HG02571 (cell line): Measurements from ENCODE around the gene RAI1.

Source experiments
- ATAC-seq: cut with Tn5 transposase; IDR thresholded peaks from one replicate; pipeline ENCODE4 v1.9.1; 2021; ENCODE audit warnings: mild to moderate bottlenecking, moderate library complexity; ENCODE audit not compliant: unreplicated experiment

RAI1 gene

DNA sequence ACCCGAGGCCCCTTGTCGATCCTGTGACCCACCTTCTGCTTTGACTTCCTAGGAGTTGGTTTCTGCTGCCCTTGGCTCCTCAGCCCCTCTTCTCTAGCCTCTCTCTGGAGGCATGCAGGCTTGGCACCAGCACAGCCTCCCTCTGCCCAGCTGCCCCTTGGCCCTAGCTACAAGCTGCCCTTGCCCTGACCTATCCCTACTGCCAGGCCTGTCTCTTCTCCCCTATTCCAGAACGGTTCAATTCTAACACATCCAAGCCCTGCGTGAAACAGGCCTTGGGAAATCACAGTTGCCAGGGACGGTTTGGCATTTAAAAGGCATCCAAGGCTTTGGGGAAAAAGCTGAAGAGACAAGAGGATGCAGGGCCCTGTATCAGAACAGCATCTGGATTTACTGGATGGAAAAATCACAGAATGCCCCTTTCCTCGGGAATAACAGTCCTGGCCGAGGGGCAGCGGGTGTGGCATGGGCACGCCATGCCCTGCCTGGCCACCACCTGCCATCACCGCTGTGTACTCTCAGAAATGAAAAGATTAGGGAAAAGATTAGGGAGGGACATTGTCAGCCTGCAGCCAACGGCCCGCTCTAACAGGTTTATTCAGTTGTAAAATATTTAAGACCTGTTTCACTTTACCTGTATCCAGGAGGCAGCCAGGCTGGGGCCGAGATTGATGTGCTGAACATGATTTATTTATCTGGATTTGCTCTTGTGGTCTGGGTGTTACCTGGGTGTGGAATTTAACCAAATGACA, 15.8 kb downstream of the RAI1 start:
- ATAC-seq = no peak

DNA sequence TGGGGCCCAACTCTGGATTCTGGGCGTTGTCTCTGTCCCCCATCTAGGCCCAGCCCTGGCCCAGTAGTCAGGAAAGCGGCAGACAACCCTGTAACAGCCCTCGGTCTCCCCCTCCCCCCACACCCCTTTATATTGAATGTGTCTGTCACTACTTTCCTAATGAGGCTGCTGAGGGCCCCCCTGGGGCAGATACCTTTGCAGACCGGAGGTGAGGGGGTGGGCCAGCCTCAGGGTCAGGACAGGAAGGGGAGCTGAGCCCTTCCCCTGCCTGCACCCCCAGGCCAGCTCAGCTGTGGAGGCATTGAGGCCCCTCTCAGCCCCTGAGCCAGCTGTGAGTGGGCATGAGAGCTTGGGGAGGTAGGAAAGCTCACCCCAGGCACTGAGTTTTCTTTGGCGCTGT, 17.1 kb downstream of the RAI1 start:
- no peak for ATAC-seq

DNA sequence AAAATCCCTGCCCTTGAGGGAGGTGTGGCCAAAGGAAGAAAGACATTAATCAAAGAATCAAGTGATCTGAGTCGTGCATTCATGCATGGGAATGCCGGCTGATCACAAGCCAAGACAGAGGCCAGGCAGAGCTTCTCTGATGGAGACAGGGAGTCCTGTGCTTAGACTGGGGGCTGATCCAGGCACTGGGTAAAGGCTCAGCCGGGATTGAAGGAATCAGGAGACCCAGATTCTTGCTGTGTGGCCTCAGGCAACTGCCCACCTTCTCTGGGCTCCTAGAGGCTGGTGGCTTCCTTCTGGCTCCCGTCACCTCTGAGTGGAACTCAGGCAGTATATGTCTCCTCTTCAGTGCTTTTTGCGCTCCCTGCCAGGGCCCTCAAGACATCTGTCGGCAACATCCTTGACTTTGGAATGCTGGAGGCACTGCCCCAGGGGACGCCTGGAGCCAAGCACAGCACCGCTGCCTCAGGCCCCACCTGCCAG, 17.7 kb downstream of the RAI1 start:
- no peak for ATAC-seq

DNA sequence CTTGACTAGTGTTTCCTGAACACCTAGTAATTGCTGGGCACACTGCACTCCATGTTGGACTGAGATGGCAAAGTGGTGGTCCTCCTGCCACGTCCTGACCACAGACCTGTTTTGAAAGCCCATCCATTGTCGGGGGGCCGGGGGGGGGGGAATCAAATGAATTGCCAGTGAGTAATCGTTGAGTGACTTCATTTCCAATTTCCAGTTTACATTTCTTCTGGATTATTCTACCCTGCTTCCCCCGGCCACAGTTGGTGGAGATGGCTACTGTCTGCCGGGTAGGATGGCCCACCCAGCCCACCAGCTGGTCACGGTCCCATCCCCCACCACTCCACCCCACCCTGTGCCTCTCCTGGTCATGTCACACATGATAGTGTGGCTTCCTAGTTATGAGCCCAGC, 18.2 kb downstream of the RAI1 start:
- ATAC-seq = no peak

DNA sequence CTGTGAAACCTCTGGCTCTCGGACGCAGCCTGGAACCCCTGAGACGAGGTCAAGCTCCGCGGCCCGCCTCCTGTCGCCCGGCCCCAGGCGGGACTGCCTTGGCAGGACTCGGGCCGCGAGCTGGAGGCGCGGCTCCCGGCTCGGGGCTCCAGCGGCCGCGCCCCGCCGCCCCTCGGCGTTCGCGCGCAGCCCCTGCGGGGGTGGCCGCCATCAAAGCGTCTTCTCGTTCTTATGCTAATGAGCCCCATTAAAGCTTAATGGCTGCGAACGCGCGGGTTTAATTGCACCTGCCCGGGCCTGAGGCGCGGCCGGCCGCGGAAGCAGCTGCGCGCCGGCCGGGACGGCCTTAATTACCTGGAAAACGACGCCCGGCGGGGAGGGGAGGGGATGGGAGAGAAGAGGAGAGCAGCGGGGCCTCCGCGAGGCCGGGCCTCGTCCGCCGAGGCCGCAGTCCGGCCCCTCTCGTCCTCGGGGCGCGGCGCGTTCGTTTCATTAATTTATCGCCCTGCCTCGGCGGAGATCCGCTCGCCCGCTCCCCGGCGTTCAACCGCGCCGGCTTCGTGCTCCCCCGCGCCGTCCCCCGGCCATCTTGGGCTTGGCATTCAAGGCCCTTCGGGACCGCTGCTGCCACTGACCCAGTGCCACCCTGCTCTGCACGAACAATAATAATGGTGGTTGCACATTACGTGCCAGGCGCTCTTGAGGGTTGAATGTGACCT, 19.2 kb downstream of the RAI1 start:
- ATAC-seq = no peak

DNA sequence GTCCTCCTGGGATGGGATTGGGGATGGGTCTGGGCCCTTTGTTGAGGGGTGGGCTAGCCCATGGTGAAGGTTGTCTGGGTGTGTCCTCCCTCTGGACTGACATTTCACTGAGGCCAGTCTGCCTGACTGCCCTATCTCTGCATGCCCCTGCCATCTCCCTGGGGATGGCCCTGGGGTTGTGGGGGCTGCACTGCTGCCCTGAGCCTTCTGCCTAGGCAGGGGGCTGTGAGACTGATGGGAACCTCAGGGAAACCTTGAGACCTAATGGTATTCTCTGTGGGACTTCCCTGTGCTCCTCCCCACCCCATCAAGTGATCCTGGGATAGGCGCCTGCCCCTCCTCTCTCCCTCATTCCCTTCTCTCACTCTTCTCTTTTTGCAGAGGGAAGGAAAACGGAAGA, 19.9 kb downstream of the RAI1 start:
- no peak for ATAC-seq

DNA sequence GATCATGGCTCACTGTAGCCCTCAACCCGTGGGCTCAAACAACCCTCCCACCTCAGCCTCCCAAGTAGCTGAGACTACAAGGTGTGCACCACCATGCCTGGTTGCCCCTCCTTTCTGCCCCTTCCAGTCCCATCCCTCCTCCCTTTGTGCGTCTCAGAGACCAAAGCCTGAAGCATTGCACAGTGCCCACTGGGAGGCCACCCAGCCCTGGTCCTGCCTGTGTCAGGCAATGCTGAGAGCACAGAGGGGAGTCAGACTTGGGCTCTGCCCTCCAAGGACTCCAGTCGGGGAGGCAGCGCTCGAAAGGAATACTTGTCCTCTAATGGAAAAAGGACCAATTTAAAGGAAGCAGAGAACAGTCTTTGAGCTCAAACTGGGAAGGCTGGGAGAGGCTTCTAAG, 20.4 kb downstream of the RAI1 start:
- ATAC-seq = no peak

DNA sequence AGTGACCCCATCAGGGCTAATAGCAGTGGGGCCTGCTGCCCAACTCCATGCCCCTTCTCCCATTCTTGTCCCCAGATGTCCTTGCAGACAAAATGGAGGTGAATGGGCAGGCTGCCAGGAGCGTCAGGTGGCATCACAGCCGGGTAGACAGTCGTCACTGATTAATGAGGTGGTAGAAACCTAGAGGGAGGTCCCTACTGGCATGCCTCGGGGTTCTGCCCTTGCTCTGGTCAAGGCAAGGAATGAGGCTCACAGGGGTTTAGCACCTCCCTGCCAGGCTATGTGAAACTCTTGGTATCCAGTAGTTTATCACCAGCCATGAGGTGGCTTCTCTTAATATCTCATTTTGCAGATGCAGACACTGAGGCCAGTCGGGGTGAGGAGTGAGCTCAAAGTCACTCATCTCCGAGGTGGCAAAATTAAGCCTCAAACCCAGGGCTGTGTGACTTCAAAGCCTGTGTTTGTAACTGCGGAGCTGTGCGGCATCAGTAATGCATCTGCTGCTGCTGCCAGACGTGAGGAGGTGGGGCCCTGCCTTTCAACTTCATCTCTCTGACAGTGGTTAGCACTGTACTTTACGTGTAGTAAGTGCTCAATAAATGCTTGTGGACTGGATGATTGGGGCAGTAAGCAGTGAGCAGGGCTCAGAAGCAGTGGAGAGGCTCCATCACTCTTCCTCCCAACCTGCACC, 21.3 kb downstream of the RAI1 start:
- no peak for ATAC-seq

DNA sequence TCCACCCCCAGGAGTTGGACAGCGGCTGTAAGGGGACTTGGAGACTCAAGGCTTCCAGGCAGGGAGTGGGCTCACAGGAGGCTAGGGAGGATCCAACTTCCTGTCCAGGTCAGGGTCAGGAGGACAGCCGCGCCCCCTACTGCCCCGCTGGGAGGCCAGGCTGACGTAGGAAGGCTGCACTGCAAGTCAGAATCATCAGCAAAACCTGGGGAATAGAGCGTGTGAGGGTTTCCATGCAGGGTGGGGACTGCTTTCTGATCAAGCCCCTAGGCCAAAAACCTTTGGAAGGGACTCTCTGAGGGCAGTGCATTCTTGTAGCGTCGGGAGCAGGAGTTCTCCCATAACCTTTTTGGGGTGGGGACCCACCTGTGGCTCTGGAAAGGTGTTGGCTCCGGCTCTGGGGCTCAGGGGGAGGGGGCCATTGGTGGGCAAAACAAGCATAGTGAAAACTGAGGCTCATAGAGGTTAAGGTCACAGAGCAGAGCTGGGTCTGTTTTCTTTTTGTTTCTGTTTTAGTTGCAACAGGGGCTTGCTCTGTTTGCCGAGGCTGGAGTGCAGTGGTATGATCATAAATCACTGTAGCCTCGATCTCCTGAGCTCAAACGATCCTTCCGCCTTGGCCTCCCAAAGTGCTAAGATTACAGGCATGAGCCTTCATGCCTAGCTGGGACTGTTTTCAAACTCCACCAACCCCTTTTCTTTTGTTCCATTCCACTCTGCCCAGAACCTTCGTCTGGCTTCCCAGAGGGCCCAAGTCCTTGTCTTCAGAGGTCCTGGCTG, 22.1 kb downstream of the RAI1 start:
- ATAC-seq = no peak

DNA sequence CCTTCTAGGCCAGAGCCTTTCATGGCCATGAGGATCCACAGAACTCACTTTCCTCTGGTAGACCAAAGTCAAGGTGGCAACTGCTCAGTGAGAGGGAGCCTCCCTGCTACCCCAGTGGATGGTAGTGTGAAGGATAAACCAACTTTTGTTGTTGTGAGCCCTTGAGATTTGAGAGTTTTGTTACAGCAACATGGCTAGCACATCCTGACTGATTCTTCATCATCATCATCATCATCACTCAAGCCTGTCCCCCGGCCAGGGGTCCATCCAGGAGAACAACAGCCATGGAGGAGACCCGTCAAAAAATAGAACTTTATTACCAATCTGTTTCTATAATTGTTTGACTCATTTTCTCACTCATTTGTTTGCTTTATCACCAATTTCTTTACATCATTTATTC, 23.7 kb downstream of the RAI1 start:
- no peak for ATAC-seq

DNA sequence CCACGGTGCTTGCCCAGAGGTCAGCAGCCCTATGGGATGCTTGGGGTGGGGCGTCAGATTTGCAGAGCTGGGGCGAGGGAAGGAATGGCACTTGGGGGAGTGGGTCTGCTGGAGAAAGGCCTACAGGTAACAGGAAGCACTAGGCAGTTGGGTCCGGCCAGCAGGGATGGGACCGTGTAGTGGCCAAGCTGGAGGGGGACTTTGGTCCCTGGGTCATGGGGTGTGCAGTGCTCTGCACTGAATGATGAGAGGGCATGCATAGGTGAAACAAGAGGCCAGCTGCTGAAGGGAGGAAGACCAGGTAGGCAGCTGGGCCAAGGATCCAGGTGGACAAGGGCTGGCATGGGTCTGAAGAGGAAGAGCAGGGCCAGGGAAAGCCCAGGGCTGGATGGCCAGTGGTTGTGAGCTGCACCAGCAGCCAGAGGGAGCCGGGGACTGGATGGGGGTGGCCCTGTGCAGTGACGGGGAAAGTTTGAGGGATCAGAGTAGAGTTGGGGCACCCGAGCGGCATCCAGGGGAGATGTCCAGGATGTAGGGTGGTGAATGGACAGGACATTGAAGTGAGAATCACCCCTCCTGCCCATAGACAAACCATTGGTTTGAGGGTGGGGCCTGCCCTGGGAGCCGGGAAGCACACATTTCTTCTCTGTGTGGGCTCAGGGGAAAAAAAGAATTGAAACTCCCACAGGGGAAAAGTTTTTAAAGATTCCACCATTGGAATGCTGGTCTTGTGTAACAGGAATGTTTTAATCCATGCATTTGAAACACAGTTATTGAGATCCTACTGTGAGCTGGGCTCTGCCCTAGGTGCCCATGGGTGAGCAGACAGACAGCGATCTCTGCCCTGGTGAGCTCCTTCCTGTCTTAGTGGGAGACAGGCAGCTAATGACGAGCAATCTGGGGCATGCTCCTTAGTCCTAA, 25.1 kb downstream of the RAI1 start:
- no peak for ATAC-seq

DNA sequence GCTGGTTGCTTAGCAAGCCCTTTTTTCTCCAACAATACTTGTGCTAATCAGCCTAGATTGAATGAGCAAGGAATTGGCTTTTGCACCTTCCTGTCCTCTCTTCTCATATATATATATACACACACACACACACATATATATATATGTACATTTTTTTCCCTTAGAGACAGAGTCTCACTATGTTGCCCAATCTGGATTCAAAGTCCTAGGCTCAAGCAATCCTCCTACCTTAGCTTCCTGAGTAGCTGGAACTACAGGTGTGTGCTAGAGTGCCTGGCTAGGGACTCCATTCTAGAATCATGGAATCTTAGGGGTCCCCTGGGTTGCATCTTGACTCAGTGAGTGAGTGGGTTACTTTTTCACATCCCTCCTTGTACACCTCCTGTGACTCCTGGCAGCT, 27.0 kb downstream of the RAI1 start:
- no peak for ATAC-seq

DNA sequence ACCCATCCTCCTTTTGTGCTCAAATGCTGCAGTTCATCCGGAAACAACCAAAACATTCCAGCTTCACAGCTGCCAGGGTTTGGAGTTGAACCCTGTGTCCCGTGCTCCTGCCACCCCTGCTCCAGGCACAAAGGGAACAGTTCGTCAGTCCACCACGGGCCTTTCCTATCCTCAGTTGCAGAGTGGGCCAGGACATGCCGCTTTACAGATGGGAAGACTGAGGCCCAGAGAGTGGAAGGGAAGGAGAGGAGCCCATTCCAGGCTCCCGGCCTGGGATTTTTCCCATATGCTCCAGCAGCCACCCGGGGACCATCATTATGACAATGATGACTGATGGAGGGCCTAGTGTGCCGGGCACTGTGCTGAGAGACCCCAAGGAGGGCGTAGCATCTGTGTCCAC, 27.6 kb downstream of the RAI1 start:
- no peak for ATAC-seq

DNA sequence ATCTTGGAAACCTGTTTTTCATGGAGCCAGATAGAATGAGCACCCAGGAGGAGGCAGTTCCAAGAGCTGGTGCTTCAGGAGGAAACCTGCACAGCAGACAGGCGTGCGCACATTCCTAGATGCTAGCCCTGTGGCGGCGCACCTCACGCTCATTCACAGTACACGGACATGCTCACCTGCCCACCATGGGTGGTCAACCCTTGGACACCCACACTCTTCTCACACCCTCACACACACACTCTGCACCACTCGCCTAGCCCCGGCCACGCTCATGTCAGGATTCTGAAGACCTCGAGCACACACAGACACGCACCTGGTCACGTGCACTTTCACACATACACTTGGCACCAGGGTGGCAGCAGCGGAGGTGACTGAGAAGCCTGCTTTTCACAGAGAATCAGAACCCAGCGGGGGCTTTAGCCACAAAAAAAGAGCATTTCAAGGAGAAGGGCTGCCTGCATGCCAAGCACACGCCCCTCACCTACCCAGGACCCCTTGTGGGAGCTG, 28.6 kb downstream of the RAI1 start:
- no peak for ATAC-seq

DNA sequence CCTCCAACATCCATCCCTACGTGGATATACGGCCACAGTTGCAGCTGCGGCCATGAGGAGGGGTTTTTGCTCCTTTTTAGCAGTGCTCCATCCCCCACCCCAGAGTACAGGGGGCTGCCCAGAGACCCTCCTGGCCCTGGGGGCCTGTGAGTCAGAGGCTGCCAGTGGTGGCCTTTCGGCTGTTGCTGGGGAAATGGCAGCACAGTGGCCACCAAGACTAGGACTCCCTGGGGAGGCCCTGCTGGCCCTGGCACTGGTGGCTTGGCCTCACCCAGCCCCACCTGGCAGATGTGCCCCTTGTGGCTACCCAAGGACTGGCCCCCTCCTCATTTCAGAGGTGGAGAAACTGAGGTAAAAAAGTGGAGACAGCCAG, 29.1 kb downstream of the RAI1 start:
- ATAC-seq = no peak

DNA sequence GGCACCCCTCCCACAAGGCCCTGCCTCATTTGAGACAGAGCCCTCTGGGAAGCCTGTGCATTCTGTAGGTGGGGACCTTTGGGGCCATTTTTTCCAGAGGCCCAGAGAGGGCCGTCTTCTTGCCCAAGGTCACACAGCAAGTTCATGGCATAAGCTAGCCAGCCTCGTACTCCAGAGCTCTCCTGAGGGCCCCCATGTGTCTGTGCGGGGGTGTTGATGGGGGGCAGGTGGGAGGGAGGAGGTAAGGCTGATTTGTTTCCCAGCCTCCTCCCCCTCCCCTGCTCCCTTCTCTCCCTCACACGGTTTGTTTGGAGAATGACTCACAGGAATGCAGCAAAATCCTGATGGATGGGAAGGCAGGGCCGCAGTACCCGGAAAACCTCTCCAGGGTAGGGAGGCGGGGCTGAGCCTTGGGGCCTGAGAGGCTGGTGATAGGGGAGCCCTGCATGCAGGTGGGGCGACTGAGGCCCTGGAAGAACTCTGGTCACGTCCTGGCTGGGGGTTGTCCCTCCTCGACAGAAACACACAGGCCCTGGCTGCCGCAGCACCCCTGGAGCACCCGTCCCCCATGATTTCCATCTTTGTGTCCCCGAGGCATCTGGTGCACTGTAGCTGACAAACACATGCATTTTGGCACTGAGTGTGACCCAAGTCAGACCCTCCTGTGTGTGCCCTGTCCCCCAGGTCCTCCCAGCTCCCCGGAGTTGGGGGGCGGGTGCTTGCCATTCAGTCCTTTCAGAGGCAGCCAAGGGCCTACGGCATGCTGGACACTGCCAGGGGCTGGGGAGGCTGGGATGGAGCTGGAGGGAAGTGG, 29.7 kb downstream of the RAI1 start:
- ATAC-seq = no peak

DNA sequence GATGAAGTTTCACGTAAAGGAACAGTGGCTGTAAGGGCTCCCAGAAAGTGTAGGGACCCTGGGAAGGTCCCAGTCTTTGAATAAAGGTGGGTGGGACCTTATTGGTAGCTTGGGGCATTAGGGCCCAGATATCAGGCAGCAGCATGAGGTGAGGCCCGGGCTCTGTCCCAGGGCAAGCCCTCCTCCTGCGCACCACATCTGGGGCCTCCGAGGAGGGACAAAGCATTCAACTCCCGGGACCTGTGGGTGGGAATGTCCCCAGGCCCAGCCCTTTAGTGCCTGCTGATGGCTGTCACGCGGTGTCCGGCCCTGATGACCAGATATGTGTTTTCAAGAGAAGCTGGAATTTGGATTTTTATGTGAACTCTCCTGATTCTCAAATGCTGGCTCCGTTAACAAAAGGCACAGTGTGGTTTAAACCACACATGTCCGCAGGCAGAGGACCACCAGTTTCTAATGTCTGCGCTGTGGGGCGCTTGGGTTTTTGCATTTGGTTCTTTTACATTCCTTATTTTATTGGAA, 30.4 kb downstream of the RAI1 start:
- ATAC-seq = no peak

DNA sequence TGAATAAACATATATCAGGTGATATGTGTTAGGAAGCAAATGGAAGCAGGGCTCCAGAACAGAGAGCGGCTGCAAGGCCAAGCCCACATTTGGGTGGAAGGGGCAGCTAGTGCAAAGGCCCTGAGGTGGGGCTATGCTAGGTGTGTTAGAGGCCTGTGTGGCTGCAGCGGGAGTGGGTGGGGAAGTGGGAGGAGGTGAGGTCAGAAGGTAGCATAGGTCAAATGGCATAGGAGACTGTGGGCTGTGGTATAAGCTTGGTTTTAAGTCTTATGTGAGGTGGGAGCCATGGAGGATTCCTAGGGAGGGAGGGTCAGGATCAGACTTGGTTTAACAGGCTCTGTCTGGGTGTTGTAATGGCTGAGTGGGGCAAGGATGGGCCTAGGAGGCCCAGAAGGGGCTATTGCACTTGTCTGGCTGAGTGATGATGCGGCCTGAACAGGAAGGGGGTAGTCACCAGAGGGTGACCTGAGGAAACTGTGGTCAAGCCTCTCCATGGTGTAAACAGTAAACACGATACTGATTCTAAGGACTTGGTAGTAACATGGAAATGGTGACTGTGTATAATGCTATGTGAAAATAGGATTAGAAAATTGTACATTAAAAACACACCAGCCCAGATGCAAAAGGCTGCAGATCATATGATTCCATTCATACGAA, 31.1 kb downstream of the RAI1 start:
- no peak for ATAC-seq
